Stomach (tissue), 4 donors: Measurements from ENCODE around the gene OR6K6.

Source experiments
- EP300 ChIP-seq: sonication (generic); formaldehyde crosslinking; IDR thresholded peaks from one replicate; pipeline ENCODE4 v1.6.1; 2017; ENCODE audit warnings: antibody characterized with exemption
- POLR2A ChIP-seq, 4 donors: fragments of 450-650 bp; IDR thresholded peaks; one replicate each; pipeline ENCODE4 v1.6.1; 2016; ENCODE audit warnings: antibody characterized with exemption in 4 of 4, control low read depth in 2 of 4, mild to moderate bottlenecking in 1 of 4, moderate library complexity in 1 of 4
- TF ChIP-seq, protein P1 (sequence below), 7 experiments: fragments of 450-650 bp in 4 of 7; fragments of 200-600 bp in 3 of 7; sonication (generic) in 3 of 7; IDR thresholded peaks; one replicate each; pipeline ENCODE4 v1.5.1; 2016 to 2019; ENCODE audit warnings: antibody characterized with exemption in 7 of 7, control low read depth in 2 of 7, mild to moderate bottlenecking in 1 of 7

DNA sequence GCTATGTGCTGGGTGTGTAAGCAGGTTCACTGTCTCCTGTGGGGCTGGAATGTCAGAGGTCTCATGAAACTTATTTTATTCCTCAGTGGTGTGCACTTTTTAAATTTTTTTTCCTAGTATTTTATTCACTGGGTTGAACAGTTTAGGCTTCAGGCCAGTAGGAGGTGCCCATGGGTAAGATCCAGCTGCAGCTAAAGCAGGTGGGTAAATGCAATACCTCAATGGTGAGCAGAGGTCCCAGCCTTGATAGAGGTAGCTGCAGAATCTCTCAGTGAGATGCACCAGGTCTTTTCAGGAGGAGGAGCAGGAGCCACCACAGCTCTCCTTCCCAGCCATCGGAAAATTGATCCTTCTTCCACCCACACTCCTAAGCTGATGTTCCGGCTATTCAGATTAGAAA lies 39.1 kb downstream of the OR6K6 start:
- TF ChIP-seq, protein P1, sequence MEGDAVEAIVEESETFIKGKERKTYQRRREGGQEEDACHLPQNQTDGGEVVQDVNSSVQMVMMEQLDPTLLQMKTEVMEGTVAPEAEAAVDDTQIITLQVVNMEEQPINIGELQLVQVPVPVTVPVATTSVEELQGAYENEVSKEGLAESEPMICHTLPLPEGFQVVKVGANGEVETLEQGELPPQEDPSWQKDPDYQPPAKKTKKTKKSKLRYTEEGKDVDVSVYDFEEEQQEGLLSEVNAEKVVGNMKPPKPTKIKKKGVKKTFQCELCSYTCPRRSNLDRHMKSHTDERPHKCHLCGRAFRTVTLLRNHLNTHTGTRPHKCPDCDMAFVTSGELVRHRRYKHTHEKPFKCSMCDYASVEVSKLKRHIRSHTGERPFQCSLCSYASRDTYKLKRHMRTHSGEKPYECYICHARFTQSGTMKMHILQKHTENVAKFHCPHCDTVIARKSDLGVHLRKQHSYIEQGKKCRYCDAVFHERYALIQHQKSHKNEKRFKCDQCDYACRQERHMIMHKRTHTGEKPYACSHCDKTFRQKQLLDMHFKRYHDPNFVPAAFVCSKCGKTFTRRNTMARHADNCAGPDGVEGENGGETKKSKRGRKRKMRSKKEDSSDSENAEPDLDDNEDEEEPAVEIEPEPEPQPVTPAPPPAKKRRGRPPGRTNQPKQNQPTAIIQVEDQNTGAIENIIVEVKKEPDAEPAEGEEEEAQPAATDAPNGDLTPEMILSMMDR (IDR thresholded peaks at IDR 0.05), result no peak
- TF ChIP-seq EP300 (no peak), POLR2A (IDR thresholded peaks at IDR 0.05) (no peak)
